SJSA1 (cell line): ENCODE measurements around the gene PRRX2. TPM values are rescaled to one million over a fixed set of nuclear protein-coding genes. Genes with fewer than 3 reads are reported as not detected.
A peak's percentile ranks its signal among the peaks of the same experiment; 100 is the strongest.

ENCODE experiments used
- DNase-seq, 2 experiments: peaks; one replicate each; pipeline ENCODE4 v3.0.0-alpha.2; 2015 to 2020; ENCODE audit warnings: low spot score in 2 of 2, low read depth in 1 of 2
- H3K27ac ChIP-seq: fragments of 250-450 bp; sonication (Bioruptor Pico); 2 replicates; pipeline ENCODE4 v1.5.1; 2020; ENCODE audit warnings: mild to moderate bottlenecking, moderate library complexity
- H3K27me3 ChIP-seq: fragments of 250-450 bp; sonication (Bioruptor Pico); replicated peaks from 2 replicates; pipeline ENCODE4 v1.5.1; 2020; ENCODE audit warnings: mild to moderate bottlenecking, moderate library complexity
- H3K36me3 ChIP-seq: fragments of 250-450 bp; sonication (Bioruptor Pico); 2 replicates; pipeline ENCODE4 v1.5.1; 2020; ENCODE audit warnings: mild to moderate bottlenecking
- H3K4me1 ChIP-seq: fragments of 250-450 bp; sonication (Bioruptor Pico); replicated peaks from 2 replicates; pipeline ENCODE4 v1.6.1; 2021; ENCODE audit warnings: mild to moderate bottlenecking
- H3K4me3 ChIP-seq: fragments of 250-450 bp; sonication (Bioruptor Pico); 2 replicates; pipeline ENCODE4 v1.5.1; 2020; ENCODE audit warnings: mild to moderate bottlenecking
- H3K9me3 ChIP-seq: fragments of 250-450 bp; sonication (Bioruptor Pico); replicated peaks from 2 replicates; pipeline ENCODE4 v1.5.1; 2020; ENCODE audit warnings: mild to moderate bottlenecking
- total RNA-seq: library from RNA; depleted of rRNA; stranded (reverse); fragments of >200 nt; shearing (Covaris generic); gene quantifications from 2 replicates; pipeline ENCODE4 v1.2.3, GENCODE V29; 2014

Gene PRRX2
- total RNA-seq, 1 experiment from 2014 or later: 9.8 TPM

DNA sequence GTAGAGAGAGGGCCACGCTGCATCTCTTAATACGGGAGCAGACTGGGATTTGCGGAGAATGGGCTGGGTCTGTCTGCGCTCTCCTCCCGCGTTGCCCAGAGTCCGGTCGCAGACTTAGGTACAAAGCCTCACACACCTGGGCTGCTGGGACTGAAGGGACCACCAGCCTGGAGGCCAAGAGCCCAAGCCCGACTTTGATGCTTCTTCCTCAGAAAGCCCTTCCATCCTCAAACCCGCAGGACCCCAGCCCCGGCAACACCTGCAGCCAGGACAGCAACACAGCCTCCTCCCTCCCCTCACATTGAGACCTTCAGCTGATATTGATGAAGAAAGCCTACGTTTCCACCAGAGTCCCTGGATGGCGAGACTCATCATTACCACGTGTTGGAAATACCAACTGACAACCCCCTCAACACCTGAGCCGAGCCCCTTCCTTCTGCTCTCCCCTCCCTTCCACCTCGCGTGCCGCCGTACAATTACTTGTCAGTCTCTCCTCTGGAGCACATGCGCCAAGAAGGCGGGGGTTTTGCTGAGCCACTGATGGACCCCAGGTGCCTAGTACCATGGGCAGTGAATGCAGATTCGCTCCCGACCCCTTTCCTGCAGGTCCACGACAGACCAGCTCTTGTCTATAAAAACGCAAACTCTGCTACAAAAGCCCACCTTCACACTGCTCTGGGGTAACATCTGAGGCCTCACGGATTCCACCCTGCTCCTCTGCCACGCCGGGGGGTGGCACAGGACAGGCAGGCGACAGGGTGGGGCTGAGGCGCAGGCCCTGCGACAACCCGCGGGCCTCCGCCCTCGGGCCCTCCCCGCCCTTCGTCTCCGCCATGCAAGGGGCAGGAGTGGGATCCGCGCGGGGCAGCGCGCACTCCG lies 24.3 kb upstream of the PRRX2 start:
- Histone ChIP-seq H3K4me3 (peak overlapping the region; percentile 85), H3K4me1 (peaks cover 25% of the 10 kb centered on the region), H3K27me3 (no peaks in the 10 kb centered on the region), H3K36me3 (peaks cover 51% of the 10 kb centered on the region), H3K9me3 (no peaks in the 10 kb centered on the region), H3K27ac (no peak overlapping the region)
- DNase-seq: no peak

DNA sequence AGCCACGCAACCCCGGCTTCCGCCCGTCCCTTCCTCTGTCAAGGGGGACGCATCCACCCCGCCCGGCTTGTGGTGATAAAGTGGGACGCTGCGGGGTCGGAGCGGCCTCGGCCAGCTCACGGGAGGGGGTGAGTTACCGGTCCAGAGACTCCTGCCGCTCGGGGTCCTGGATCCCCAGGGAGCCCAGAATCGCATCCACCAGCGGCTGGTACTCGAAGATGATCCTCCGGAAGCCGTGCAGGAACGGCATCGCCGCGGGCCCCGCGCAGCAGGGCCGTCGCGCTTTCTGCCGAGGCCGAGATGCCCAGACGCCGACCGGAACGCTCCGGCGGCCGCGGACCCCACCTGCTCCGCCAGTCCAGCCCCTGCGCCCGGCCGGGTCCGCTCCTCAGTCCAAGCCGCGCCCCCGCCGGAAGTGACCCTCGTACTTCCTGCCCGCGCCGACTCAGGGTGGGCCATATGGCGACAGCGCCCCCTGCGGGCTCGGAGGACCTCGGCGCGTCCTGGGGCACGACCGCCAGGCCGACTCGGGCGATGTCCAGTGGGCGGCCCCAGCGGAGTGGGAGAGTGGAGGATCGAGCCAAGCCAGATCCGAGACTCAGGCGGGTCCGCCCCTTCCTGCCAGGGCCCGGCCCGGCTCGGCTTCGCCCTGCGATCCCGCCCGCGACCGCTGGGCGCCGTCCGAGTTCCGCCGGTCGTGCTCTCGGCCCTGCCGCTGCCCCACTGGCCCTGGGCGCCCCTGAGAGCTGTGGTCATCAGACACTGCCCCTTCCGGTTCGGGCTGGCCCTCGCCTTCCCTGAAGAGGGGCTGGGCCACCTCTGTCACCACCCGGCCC lies 23.5 kb upstream of the PRRX2 start, which contains the start of gene ASB6:
Gene ASB6, minus strand, starts transcription at position 402 of the 836 bp plus-strand sequence. Its CDS starts 152 bp downstream, at position 250.
- DNase-seq: peak; percentile 96 to 98

DNA sequence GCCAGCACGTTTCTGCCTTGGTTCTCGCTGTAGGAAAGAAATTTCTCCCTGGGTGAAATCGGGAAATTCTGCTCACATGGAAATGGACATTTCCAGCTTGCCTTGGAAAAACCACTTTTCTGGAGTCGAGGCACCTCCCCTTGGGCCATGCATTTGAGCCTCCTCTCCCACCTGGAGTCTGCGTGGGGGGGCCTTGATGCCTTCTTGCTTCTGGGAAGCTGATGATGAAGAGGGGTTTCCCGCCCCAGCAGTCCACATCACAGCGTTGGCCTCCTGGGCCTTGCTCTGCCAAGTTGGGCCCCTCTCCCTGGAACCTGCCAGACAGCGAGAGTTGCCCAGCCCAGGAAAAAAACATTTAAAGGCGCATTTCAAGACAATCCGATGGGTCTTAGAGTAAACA lies 21.7 kb upstream of the PRRX2 start:
- Histone ChIP-seq H3K4me3 (no peak overlapping the region), H3K9me3 (no peaks in the 10 kb centered on the region), H3K27me3 (no peaks in the 10 kb centered on the region), H3K36me3 (peaks cover 25% of the 10 kb centered on the region), H3K27ac (no peak overlapping the region), H3K4me1 (peaks cover 25% of the 10 kb centered on the region)
- no peak for DNase-seq

More for the DNA sequence above, 23.5 kb upstream of the PRRX2 start, which contains the start of gene ASB6:
- Histone ChIP-seq H3K4me1 (peaks cover 25% of the 10 kb centered on the region), H3K36me3 (peaks cover 43% of the 10 kb centered on the region), H3K4me3 (peak within 1 kb of the TSS; percentile 85), H3K9me3 (no peaks in the 10 kb centered on the region), H3K27me3 (no peaks in the 10 kb centered on the region), H3K27ac (peak within 1 kb of the TSS; percentile 14; the same call in 1 of the 2 replicates)

DNA sequence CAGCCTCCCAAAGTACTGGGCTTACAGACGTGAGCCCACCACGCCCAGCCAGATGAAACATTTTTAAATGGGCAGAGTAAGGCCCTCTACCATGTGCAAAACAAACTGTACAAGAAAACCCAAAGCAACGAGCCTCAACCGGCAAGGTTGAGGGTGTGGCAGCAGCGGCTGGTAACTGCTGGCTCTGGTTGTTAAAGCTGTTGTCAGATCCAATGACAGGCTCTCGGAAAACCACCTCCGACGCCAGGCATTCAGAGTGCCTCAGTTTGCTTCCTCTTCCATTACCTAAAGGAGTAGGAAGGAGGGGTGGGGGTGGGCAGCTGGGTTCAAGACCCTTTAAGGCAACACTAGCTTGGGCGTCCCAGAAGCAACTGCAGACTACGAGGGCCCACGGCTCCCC lies 21.1 kb upstream of the PRRX2 start:
- DNase-seq: no peak
- Histone ChIP-seq H3K9me3 (no peaks in the 10 kb centered on the region), H3K4me1 (peaks cover 25% of the 10 kb centered on the region), H3K36me3 (peaks cover 19% of the 10 kb centered on the region), H3K4me3 (no peak overlapping the region), H3K27ac (no peak overlapping the region), H3K27me3 (no peaks in the 10 kb centered on the region)

DNA sequence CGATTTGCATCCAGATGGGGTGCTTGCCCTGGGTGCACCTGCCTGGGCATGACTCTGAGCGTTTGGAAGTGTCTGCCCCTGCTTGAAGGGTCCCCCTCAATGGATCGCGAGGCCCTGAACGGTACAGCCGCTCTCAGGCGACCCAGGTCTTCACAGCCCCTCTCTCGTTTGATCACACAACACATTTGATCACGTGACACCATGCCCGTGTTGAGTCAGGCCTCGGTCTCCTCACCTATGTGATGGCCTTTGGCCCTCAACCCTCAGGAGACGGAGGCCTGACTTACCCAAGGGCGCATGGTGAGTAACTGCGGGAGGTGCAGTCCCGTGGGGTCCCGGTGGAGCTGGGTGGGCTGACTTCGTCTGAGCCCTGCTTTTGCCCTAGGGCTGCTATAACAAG lies 20.5 kb upstream of the PRRX2 start:
- no peak overlapping the region for H3K4me3 ChIP-seq
- no peaks in the 10 kb centered on the region for H3K27me3 ChIP-seq
- no peak for DNase-seq
- no peak overlapping the region for H3K27ac ChIP-seq
- H3K36me3 ChIP-seq: peaks cover 13% of the 10 kb centered on the region
- peaks cover 23% of the 10 kb centered on the region for H3K4me1 ChIP-seq
- H3K9me3 ChIP-seq: no peaks in the 10 kb centered on the region

DNA sequence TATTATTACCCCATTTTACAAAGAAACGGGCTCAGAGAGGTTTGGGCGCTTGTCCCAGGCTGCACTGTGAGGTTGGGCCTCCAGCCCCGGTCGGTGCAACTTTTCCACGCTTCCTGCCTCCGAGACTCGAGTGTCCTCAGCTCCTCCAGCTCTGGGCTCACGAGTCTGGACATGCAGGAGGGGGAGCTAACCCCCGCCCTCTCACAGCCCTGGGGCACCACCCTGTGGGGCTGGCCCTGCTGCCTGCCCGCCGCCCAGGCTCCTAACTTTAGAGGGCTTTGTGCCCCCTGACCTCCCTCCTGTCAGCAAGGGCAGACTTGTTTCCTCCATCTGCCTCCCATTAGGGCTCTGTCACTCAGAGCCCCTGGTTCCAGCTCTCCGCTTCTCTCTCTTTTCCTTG lies 19.2 kb upstream of the PRRX2 start:
- DNase-seq: no peak
- Histone ChIP-seq H3K9me3 (no peaks in the 10 kb centered on the region), H3K4me1 (peaks cover 10% of the 10 kb centered on the region), H3K4me3 (no peak overlapping the region), H3K27me3 (no peaks in the 10 kb centered on the region), H3K27ac (no peak overlapping the region), H3K36me3 (peaks cover 7% of the 10 kb centered on the region; the same call in 1 of the 2 replicates)

DNA sequence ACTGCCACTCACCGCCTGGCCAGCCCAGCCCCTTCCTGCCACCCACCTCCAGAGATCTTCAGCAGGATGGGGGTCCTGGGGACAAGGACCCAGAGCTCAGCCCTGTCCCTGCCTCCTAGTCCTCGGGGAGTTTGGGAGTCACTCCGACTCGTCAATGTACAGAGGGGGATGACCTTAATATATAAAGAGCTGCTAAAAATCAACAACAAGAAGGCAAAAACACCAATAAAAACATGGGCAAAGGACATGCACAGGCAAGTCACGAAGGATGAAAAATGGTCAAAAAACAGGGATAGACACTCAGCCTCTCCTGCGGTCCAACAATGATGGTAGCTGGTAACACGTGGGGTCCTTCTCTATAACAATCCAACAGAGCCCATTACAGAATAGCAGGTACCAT lies 18.8 kb upstream of the PRRX2 start:
- Histone ChIP-seq H3K9me3 (no peaks in the 10 kb centered on the region), H3K36me3 (peaks cover 3% of the 10 kb centered on the region; the same call in 1 of the 2 replicates), H3K4me3 (no peak overlapping the region), H3K4me1 (peaks cover 8% of the 10 kb centered on the region), H3K27me3 (no peaks in the 10 kb centered on the region), H3K27ac (no peak overlapping the region)
- DNase-seq: no peak

DNA sequence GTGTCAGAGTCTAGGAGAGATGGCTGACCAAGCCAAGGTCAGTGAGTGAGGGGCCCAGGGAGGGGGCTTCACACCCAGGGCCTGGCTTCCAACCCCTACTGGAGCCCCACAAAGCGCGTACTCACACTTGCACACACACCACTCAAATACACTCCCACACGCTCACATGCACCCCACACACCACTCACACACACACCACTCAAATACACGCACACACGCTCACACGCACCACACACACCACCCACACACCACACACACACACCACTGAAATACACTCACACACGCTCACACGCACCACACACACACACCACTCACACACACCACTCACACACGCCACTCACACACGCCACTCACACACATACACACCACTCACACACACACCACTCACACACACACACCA lies 17.8 kb upstream of the PRRX2 start:
- Histone ChIP-seq H3K4me3 (no peak overlapping the region), H3K27ac (no peak overlapping the region), H3K36me3 (no peaks in the 10 kb centered on the region), H3K4me1 (peaks cover 4% of the 10 kb centered on the region), H3K27me3 (no peaks in the 10 kb centered on the region), H3K9me3 (no peaks in the 10 kb centered on the region)
- DNase-seq: no peak

DNA sequence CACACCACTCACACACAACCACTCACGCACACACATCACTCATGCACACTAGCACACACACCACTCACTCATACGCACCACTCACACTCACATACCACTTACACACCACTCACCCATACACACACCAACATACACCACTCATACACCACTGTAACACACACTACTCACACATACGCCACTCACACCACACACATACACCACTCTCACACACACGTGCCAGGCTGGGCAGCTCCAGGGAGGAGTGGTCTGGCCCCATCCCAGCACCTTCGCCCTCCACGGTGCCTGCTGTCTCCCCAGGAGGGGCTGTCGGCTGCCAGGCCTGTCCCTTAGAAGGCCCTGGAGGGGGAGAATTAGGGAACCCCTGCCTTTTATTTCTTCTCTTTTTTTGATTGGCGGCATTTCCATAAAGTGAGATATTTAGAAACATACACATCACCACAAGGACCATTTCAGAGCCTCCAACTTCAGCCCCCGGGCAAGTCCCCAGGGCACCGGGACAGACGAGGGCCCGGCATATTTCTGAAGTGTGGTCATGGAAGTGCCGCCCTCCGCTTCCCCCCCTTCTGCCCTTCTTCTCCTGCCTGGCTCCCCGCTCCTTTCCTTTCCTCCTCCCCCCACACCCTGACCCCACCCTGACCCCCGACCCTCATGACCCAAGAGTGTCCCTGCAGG lies 17.2 kb upstream of the PRRX2 start:
- DNase-seq: no peak
- H3K27me3 ChIP-seq: no peaks in the 10 kb centered on the region
- no peaks in the 10 kb centered on the region for H3K36me3 ChIP-seq
- H3K4me3 ChIP-seq: no peak overlapping the region
- no peaks in the 10 kb centered on the region for H3K4me1 ChIP-seq
- no peak overlapping the region for H3K27ac ChIP-seq
- H3K9me3 ChIP-seq: no peaks in the 10 kb centered on the region

DNA sequence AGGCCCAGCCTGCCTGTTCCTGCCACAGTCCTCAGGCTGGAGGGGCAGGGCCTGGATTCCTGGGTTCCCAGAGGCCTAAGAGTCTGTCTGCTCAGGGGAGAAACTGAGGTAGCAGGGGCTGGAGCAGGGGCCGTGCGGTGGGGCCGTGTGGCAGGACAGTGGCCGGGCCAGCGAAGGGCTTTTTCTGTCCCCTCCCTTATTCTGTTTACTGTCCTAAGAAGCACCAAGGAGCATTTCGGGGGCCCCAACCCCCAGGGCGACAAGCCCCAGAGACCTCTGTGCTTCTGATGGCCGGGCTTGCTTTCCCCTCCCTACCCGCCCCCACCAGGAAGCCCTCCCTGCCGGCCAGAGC lies 16.7 kb upstream of the PRRX2 start:
- no peaks in the 10 kb centered on the region for H3K4me1 ChIP-seq
- H3K27me3 ChIP-seq: no peaks in the 10 kb centered on the region
- H3K4me3 ChIP-seq: no peak overlapping the region
- no peak for DNase-seq
- H3K36me3 ChIP-seq: no peaks in the 10 kb centered on the region
- no peak overlapping the region for H3K27ac ChIP-seq
- H3K9me3 ChIP-seq: no peaks in the 10 kb centered on the region

DNA sequence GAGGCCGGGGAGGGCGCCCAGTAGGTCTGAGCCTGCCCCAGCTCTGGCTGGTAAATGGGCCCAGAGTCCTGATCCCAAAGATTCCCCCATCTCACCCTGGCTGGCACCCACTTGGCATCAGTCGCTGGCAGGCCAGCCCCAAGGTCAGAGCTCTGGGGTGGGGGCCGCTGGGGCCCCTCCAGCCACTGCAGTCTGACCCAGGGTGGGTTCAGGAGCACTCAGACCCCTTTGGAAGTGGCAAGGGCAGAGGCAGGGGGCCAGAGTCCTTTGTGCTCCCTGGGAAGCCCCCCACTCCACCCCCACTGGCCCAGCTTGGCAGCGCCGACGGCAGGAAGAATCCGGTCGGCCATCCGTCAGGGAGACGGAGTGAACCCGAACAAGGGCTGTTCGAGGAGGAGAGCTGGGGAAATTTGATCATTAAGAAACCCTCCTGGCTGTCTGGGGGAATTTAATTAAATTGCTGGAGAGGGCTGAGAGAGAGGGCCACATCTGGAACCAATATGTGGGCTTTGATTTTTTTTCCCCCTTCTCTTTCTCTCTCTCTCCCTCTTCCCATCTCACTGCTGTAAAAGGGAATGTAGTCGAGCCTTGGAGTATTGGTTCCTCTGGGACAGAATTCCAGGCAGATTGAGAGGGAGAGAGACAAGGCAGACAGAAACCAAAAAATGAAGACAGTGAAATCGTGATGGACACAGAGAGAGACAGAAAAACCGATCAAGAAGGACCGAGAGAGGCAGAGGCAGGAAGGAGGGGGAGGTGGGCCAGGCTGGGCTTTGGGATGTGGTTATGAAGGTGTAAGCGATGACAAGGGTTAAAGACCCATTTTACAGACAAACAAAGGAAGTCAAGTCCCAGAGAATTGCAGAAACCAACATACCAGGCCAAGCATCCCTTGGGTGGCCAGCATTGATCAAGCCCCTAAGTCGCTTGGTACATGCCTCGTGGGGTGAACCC lies 15.4 kb upstream of the PRRX2 start:
- DNase-seq: no peak
- Histone ChIP-seq H3K4me1 (no peaks in the 10 kb centered on the region), H3K27ac (no peak overlapping the region), H3K9me3 (no peaks in the 10 kb centered on the region), H3K27me3 (no peaks in the 10 kb centered on the region), H3K36me3 (no peaks in the 10 kb centered on the region), H3K4me3 (no peak overlapping the region)

DNA sequence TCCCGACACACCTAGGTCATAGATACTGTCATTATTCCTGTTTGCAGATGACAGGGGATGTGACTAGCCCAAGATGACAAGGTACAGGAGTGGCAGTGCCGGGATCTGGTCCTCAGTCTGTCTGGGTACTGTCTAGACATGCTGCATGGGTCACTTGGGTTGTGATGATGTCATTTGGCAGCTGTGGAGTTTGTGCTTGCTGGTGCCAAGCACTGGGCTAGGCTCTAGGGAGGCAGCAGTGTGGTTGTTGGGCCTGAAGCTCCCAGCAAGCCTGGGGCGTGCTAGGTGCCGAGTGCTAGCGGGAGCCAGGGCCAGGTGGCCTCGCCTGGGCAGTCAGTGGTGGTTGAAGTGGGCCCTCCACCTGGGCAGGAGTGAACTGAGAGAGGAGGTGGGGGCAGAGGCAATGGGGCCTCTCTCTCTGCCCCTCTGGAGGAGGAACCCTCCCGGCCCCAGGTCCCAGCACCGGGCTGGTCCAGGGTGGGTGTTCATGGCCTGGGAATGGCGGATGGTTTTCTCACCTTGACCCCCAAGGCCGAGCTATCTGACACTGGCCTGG lies 14.7 kb upstream of the PRRX2 start:
- H3K27ac ChIP-seq: no peak overlapping the region
- no peak overlapping the region for H3K4me3 ChIP-seq
- DNase-seq: no peak

More for the DNA sequence above, 14.7 kb upstream of the PRRX2 start:
- H3K27me3 ChIP-seq: no peaks in the 10 kb centered on the region
- H3K9me3 ChIP-seq: no peaks in the 10 kb centered on the region
- no peaks in the 10 kb centered on the region for H3K36me3 ChIP-seq
- no peaks in the 10 kb centered on the region for H3K4me1 ChIP-seq
